DMS 273 (cell line): ENCODE results near the gene OCIAD1.
"Not testable (repeated sequence)": the region's sequence is repeated elsewhere in the genome, so short reads cannot be mapped to it uniquely, and the experiment has no call there.

Experiments used
- DNase-seq: peaks from one replicate; lab custom pipeline; 2025; ENCODE audit not compliant: unreplicated experiment; lab: John Stamatoyannopoulos, UW

OCIAD1 gene

DNA sequence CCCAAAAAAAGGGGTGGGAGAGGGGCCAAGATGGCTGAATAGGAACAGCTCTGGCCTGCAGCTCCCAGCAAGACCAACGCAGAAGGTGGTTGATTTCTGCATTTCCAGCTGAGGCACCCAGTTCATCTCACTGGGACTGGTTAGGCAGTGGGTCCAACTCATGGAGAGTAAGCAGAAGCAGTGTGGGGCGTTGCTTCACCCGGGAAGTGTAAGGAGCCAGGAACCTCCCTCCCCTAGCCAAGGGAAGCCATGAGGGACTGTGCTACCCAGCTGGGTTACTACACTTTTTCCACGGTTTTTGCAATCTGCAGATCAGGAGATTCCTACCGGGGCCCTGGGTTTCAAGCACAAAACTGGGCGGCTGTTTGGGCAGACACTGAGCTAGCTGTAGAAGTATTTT lies 13.9 kb upstream of the OCIAD1 start:
- DNase-seq = no peak

GRCh38 chr4:48821431-48821830 lies 9.5 kb upstream of the OCIAD1 start:
- DNase-seq = not testable (repeated sequence)

- DNase-seq = no peak
These were observed 3.3 kb upstream of the OCIAD1 start for GRCh38 chr4:48827622-48828021.

DNA sequence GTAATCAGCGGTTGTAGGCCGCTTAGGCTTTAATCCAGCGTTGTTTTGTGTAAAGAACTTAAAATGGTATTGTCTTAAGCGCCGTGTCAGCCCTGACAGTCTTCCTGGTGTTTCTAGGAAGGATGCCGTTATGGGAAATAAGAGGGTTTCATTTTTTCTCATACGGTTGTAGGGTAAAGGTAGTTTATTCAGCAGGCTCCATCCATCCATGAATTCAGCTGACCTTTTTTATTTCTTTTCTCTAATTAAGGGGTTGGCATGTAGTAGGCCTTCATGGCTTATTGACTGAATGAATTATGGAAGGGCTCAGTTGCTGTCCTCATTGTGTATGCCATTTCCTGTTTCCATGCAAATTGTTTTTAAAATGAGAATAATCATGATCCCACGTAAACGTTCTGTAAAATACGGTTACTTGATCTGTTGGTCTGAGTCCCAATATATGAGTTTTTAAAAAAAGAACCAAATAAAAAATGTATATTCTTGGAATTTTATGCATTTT lies 693 bp downstream of the OCIAD1 start:
- peak; percentile 42 for DNase-seq

- no peak for DNase-seq
These were observed 1.7 kb downstream of the OCIAD1 start for GRCh38 chr4:48832571-48832970.

- DNase-seq = no peak
These were observed 5.8 kb downstream of the OCIAD1 start for GRCh38 chr4:48836658-48837057.

DNA sequence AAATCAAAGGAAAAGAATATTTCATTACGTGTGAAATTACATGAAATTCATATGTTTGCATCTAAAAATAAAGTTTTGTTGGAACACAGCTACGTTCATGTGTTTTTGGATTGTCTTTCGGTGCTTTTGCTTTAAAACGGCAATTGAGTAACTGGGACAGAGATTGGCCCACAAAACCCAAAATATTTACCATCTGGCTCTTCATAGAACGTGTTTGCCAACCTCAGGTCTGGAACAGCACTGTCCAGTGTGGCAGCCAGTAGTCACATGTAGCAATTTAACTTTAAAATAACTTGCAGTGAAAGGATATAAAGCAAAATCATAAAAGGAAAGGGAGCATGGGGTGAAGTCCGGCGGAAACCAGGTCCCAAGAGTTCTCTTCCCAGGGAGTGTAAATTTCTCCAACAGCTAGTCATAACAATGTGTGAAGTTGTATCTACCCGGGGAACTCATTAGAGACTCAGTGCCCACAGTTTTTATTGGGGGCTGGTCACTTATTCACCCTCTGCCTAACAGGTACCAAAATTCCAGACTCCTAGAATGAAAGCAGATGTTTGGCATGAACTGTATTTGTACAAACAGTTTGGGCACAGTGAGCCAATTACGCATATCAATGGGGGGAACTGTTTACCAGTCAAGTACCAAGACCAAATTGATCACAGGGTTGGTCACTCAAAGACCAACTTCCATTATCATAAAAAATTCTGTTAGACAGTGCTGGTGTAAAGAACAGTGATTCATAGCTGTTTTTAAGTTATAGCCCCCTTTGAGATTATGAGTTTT lies 10.3 kb downstream of the OCIAD1 start:
- peak; percentile 19 for DNase-seq

- DNase-seq = peak; percentile 83
These were observed 14.0 kb downstream of the OCIAD1 start for GRCh38 chr4:48844843-48845242.

GRCh38 chr4:48848799-48849198 lies 17.9 kb downstream of the OCIAD1 start:
- not testable (repeated sequence) for DNase-seq

GRCh38 chr4:48851651-48852050 lies 20.8 kb downstream of the OCIAD1 start:
- DNase-seq = no peak

DNA sequence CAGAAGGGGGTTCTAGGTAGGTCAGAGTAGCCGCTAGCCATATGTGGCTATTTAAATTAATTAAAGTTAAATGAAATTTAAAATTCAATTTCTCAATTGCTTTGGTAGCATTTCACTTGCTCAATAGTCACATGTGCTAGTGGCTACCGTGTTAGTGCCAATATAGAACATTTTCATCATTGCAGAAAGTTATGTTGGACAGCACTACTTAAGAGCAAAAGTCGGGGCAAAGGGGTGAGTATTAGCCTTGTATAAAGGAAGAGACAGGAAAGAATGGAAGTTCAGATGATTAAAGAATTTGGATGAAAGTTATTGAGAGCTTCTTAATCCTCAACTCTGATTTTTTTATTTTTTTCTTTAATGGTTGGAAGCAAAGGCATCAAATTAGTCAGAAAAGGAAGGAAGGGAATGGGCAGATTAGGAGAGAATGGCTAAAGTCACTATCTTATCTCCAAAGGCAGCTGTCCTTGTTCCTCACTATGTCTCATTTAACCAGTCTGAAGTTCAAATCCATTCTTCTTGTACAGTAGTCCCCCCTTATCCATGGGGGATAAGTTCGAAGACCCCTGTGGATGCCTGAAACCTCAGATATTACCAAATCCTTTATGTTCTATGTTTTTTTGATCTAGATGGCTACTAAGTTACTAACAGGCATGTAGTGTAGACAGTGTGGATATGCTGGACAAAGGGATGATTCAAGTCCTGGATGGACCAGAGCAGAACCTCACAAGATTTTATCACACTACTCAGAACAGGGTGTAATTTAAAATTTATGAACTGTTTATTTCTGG lies 22.9 kb downstream of the OCIAD1 start:
- DNase-seq = no peak

DNA sequence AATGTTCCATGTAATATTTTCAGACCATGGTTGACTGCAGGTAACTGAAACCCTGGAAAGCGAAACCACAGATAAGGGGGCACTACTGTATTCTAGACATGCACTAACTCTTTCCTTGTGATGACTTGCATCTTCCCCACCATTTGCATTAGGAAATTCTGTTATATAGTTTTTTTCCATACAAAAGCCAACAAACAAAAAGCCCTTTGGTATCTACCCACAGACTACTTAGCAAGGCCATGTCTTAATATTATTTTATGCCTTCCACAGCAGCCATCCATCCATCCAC lies 23.5 kb downstream of the OCIAD1 start:
- no peak for DNase-seq

DNA sequence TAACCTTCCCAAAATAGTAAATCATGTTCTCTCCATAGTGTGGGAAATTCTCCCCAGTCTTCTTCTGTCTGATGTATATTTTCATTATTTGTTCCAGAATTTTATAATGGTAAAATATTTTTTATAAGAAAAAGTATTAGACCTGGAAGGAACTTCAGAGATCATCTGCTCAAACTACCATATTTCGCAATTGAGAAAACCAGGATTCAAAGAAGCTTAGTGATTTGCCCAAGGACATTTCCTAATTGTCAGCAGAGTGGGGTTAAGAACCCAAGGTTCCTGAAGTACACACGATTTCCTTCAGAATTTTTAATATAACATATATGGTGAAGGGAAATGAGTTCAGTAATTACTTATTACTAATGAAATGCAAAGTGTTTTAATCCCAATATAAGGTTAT lies 24.1 kb downstream of the OCIAD1 start:
- DNase-seq = no peak

GRCh38 chr4:48858130-48858529 lies 27.2 kb downstream of the OCIAD1 start:
- no peak for DNase-seq

DNA sequence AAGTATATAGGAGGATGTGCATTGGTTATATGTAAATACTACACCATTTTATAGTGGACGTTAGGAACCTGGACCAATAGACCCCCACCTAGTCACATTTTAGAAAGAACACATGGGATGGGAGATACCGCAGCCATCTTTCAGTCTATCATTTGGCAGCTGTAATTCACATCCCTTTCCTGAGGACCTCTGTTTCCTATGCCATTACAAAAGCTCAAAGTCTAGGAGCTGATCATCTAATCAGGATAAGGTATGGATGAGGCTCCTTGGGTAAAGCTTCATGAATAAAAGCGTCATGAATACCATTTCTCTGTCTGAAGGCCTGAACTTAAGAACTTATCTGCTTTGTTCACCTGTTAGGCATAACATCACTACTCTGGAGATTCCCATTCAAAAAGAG lies 31.1 kb downstream of the OCIAD1 start:
- DNase-seq = no peak

GRCh38 chr4:48862661-48863060 lies 31.8 kb downstream of the OCIAD1 start:
- no peak for DNase-seq

- DNase-seq = no peak
These were observed 32.8 kb downstream of the OCIAD1 start for GRCh38 chr4:48863728-48864127.

DNA sequence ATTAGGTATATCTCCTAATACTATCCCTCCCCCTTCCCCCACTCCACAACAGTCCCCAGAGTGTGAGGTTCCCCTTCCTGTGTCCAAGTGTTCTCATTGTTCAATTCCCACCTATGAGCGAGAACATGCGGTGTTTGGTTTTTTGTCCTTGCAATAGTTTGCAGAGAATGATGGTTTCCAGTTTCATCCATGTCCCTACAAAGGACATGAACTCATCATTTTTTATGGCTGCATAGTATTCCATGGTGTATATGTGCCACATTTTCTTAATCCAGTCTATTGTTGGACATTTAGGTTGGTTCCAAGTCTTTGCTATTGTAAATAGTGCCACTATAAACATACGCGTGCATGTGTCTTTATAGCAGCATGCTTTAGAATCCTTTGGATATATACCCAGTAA lies 33.8 kb downstream of the OCIAD1 start:
- not testable (repeated sequence) for DNase-seq

DNA sequence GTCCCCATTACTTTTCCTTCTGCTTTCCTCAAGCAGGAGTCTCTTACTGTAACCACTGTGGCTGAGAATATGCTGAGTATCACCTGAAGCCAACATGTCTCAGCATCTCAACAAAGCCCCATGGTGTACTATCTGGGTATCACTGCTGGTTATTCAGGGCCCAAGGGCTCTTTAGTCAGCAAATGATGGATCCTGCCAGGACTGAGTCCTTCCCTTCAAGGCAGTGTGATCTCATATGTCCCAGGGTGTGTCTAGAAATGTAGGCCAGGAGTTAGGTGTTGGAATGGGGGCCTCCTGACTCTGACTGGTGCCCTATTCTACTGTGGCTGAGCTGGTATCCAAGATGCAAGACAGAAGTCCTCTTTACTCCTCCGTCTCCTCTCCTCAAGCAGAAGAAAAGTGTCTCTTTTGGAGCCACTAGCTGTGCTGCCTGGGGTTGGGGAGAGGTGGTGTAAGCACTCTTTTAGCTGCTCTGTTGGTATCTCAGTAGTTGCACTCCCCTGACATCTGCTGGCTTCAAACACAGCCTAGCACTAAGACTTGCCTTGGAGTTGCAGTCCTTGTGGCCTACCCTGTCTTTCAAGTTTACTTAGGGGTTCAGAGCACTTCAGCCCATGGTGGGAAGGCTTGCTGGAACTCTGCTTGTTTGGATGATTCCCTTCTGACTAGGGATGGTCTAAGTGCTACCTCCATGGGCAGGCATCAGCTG lies 47.1 kb downstream of the OCIAD1 start:
- peak; percentile 13 for DNase-seq

- no peak for DNase-seq
These were observed 48.9 kb downstream of the OCIAD1 start for GRCh38 chr4:48879561-48880442.

DNA sequence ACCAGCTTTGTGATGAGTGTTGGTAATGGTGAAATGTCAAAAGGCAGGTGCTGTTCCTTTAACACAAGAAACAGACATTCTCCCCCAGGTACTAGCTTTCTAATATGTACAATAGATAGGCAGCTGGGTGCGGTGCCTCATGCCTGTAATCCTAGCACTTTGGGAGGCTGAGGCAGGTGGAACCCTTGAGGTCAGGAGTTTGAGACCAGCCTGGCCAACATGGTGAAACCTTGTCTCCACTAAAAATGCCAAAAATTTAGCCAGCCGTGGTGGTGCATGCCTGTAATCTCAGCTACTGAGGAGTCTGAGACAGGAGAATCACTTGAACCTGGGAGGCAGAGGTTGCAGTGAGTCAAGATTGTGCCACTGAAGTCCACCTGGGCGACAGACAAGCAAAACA lies 50.8 kb downstream of the OCIAD1 start:
- not testable (repeated sequence) for DNase-seq
